ENCODE data around the gene KHDRBS2.

Gene KHDRBS2

GRCh38 chr6:61953851-61954250 is 332.2 kb downstream of the KHDRBS2 start:
- Histone ChIP-seq H3K27ac (ENCODE audit: low read depth, low read length) (no peak overlapping the region), H3K79me2 (ENCODE audit: insufficient read depth, low read length) (no peaks in the 10 kb centered on the region), H3K27me3 (ENCODE audit: low read length) (no peaks in the 10 kb centered on the region), H3K36me3 (ENCODE audit: low read length) (no peaks in the 10 kb centered on the region), H3K4me3 (ENCODE audit: insufficient read depth, low read length, poor library complexity, severe bottlenecking) (no peak overlapping the region), H4K20me1 (ENCODE audit: low read depth, low read length) (no peaks in the 10 kb centered on the region), H3F3A (ENCODE audit: insufficient read depth) (no peaks in the 10 kb centered on the region), H3K9ac (ENCODE audit: low read length) (no peak overlapping the region), H3K9me2 (replicated peaks; ENCODE audit: insufficient read depth, low read length) (no peaks in the 10 kb centered on the region), H3K9me3 (ENCODE audit: insufficient read depth, low read length) (peaks cover 3% of the 10 kb centered on the region; the same call in 1 of the 2 replicates), H2AFZ (ENCODE audit: low read depth, low read length, severe bottlenecking) (no peak overlapping the region), H3K4me2 (ENCODE audit: low read depth, low read length, poor library complexity, severe bottlenecking) (no peak overlapping the region)
- no peak for TF ChIP-seq EZH2phosphoT487 (conservative IDR thresholded peaks at IDR 0.05; ENCODE audit: low read length)
- no peak for TF ChIP-seq CTCF (IDR thresholded peaks at IDR 0.05; ENCODE audit: insufficient read depth, low read length, poor library complexity, severe bottlenecking)

- Histone ChIP-seq H2AFZ (ENCODE audit: low read depth, low read length, severe bottlenecking) (no peak overlapping the region), H3K36me3 (ENCODE audit: low read length) (no peaks in the 10 kb centered on the region), H3K4me3 (ENCODE audit: insufficient read depth, low read length, poor library complexity, severe bottlenecking) (no peak overlapping the region), H3K9me2 (replicated peaks; ENCODE audit: insufficient read depth, low read length) (no peaks in the 10 kb centered on the region), H3K79me2 (ENCODE audit: insufficient read depth, low read length) (no peaks in the 10 kb centered on the region), H3K9ac (ENCODE audit: low read length) (no peak overlapping the region), H3F3A (ENCODE audit: insufficient read depth) (no peaks in the 10 kb centered on the region), H4K20me1 (ENCODE audit: low read depth, low read length) (no peaks in the 10 kb centered on the region), H3K4me2 (ENCODE audit: low read depth, low read length, poor library complexity, severe bottlenecking) (no peak overlapping the region), H3K9me3 (ENCODE audit: insufficient read depth, low read length) (no peaks in the 10 kb centered on the region), H3K27ac (ENCODE audit: low read depth, low read length) (no peak overlapping the region), H3K27me3 (ENCODE audit: low read length) (no peaks in the 10 kb centered on the region)
- TF ChIP-seq EZH2phosphoT487 (conservative IDR thresholded peaks at IDR 0.05; ENCODE audit: low read length) (no peak), CTCF (IDR thresholded peaks at IDR 0.05; ENCODE audit: insufficient read depth, low read length, poor library complexity, severe bottlenecking) (no peak)
Measured at GRCh38 chr6:61951586-61951985, 334.4 kb downstream of the KHDRBS2 start.

- Histone ChIP-seq H3K27me3 (ENCODE audit: low read length) (no peaks in the 10 kb centered on the region), H3K36me3 (ENCODE audit: low read length) (no peaks in the 10 kb centered on the region), H3K4me2 (ENCODE audit: low read depth, low read length, poor library complexity, severe bottlenecking) (no peak overlapping the region), H3F3A (ENCODE audit: insufficient read depth) (no peaks in the 10 kb centered on the region), H3K9me3 (ENCODE audit: insufficient read depth, low read length) (no peaks in the 10 kb centered on the region), H4K20me1 (ENCODE audit: low read depth, low read length) (no peaks in the 10 kb centered on the region), H3K79me2 (ENCODE audit: insufficient read depth, low read length) (no peaks in the 10 kb centered on the region), H3K9me2 (replicated peaks; ENCODE audit: insufficient read depth, low read length) (no peaks in the 10 kb centered on the region), H3K27ac (ENCODE audit: low read depth, low read length) (no peak overlapping the region), H3K9ac (ENCODE audit: low read length) (no peak overlapping the region), H2AFZ (ENCODE audit: low read depth, low read length, severe bottlenecking) (no peak overlapping the region), H3K4me3 (ENCODE audit: insufficient read depth, low read length, poor library complexity, severe bottlenecking) (no peak overlapping the region)
- no peak for TF ChIP-seq CTCF (IDR thresholded peaks at IDR 0.05; ENCODE audit: insufficient read depth, low read length, poor library complexity, severe bottlenecking)
- no peak for TF ChIP-seq EZH2phosphoT487 (conservative IDR thresholded peaks at IDR 0.05; ENCODE audit: low read length)
Measured at GRCh38 chr6:61950811-61951210, 335.2 kb downstream of the KHDRBS2 start.
